Uterus (tissue), 2 donors: ENCODE measurements around the gene MMUT.

Experiments
- CTCF ChIP-seq, 4 experiments: fragments of 200-600 bp in 2 of 4; fragments of 450-650 bp in 2 of 4; sonication (generic) in 2 of 4; IDR thresholded peaks; one replicate each; pipeline ENCODE4 v1.5.1; 2016 to 2019; ENCODE audit warnings: antibody characterized with exemption in 4 of 4, mild to moderate bottlenecking in 2 of 4, moderate library complexity in 1 of 4
- POLR2A ChIP-seq, 2 donors: fragments of 450-650 bp; IDR thresholded peaks; one replicate each; pipeline ENCODE4 v1.6.1; 2016; ENCODE audit warnings: antibody characterized with exemption in 2 of 2, mild to moderate bottlenecking in 1 of 2, moderate library complexity in 1 of 2

GRCh38 chr6:49462071-49462470 lies 982 bp downstream of the MMUT start:
- no peak for TF ChIP-seq CTCF (IDR thresholded peaks at IDR 0.05)
- no peak for TF ChIP-seq POLR2A (IDR thresholded peaks at IDR 0.05)
